Ishikawa (cell line): Measurements from ENCODE around the gene ACTRT2.

Experiments
- EP300 ChIP-seq: IDR thresholded peaks from 2 replicates; pipeline ENCODE4 v1.6.1; 2012; ENCODE audit warnings: borderline replicate concordance
- NFIC ChIP-seq: IDR thresholded peaks from 2 replicates; pipeline ENCODE4 v1.6.1; 2012
- RAD21 ChIP-seq: IDR thresholded peaks from 2 replicates; pipeline ENCODE4 v1.6.1; 2012; ENCODE audit warnings: low read depth
- TF ChIP-seq, protein P1 (sequence below): IDR thresholded peaks from 2 replicates; pipeline ENCODE4 v1.6.1; 2012

DNA sequence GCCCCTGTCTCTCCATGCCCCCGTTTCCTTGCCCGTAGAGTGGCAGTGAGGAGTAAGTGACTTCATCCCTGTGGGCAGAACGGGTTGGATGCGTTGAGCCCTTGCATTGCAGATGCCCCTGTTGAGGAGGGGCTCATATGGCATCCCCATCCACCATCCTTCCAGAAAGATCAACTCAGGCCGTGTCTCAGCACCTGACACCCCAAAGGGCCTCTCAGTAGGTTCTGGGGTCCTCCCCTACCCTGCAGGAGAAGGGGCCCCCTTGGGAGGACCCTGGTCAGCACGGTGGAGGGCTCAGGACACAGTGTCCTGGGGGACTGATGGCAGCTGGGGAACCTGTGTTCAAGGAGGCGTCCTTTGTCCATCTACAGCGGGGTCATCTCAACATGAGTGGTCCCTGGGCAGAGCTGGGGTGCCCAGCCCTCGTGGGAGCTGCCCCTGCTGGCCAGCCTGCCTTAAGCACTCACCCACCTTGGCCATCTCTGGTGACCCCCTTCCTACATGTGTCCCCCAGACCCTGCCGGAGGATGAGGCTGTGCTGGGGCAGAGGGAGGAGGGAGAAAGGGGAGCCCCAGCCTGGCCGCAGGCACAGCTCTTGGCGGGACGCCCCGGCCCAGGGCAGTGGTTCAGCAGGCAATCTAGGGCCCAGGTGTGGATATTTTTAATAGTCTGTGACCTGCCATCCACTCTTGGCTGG is 48.2 kb upstream of the ACTRT2 start:
- no peak for TF ChIP-seq EP300
- no peak for TF ChIP-seq NFIC
- no peak for TF ChIP-seq RAD21
- TF ChIP-seq, protein P1, sequence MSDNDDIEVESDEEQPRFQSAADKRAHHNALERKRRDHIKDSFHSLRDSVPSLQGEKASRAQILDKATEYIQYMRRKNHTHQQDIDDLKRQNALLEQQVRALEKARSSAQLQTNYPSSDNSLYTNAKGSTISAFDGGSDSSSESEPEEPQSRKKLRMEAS: no peak
